Smooth muscle cell of trachea (primary cell): ENCODE data around the gene VSIG10L. TPM values are rescaled to one million over a fixed set of nuclear protein-coding genes. Genes with fewer than 3 reads are reported as not detected.

Experiments used
- total RNA-seq: library from RNA; depleted of rRNA; stranded (reverse); fragments of >200 nt; gene quantifications from 2 replicates; pipeline ENCODE4 v1.2.1, GENCODE V29; 2014

VSIG10L gene
- total RNA-seq, result 0.44 and 1.2 TPM in 2 replicates

GRCh38 chr19:51341976-51342580, at the start of gene VSIG10L:
VSIG10L (minus strand) TSS chr19:51342139; CDS start chr19:51342124, 15 bp downstream.

GRCh38 chr19:51387924-51388389, 46.0 kb upstream of the VSIG10L start, which contains the start of gene LIM2:
LIM2 (minus strand) TSS chr19:51387974; CDS start chr19:51387443, 531 bp downstream.

DNA sequence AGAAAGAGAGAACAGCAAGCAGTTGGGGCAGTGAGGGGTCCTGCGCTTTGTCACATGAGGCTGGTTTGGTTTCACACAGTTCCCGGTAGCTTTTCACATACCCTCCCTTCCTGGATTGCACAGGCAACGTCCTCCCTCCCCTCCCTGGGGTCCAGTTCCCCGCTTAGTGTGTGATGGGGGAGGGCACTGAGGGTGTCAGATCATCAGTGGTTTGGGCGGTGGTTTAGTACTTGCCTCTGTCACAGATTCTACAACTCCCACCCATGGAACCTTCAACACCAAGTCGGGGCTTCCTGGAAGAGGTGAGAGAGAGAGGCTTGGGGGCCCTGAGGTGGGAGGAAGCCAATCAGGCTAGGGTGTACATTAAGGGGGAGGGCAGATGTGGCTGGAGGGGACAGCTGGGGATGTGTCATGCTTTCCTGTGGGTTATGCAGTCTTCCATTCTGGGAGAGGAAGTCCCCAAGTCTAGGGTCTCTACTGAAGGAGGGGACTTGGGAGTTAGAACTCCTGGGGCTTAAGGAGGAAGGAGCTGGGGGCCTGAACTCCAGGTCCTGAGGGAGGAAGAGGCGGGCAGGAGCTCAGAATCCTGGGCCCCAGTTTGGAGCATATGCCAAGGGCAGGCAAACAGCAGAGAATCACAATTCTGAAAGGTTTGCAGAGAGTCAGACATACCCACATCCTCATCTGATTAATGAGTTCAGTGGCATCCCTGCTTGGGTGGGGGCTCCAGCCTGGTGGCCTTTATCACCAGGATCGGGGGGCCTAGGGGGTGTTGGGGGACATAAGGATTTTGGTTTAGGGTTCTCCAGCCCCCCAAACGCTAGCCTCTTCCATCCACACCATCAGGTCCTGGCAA, 30.9 kb upstream of the VSIG10L start, which contains the start of gene NKG7:
NKG7 (minus strand) TSS at position 6 of the 856 bp plus-strand sequence. CDS start 119 bp downstream, outside the sequence.

DNA sequence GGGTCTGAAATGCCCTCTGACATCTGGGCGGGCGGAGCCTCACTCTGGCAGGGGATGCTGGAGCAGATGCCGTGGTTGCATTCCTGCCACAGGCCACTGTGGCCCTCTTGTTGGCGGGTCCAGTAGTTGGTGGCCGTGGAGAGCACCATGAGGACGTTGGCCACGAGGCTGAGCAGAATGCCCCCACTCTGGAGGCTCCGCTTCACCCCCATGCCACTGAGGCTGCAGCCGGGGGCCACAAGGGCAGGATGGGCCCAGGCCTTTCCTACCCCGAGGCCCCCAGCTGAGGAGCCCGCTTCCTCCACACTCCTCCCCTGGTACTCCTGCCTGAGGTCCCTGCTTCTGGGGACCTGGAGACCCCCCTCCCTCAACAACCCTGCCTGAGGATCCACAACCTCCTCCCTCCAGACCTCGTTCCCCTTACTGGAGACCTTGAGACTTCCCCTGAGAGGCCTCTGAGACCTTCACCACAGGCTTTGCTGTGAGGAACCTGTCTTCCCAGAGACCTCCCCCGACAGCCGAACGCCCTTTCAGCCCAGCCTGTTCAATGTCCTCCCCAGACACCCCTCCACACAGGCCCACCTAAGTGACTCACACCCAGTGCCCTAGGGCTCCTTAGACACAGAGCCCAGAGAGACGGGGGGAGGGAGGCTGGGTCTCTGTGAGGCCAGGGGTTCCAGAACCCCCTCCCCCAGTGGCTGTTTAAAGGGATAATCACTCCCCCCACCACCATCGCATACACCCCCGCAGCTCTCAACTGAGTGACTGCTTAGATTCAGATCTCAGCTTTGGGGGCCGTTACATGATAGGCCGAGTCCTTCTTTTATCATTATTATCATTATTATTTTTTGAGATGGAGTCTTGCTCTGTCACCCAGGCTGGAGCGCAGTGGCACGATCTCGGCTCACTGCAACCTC, 26.7 kb upstream of the VSIG10L start, which contains the start of gene CLDND2:
CLDND2 (minus strand) TSS at position 638 of the 917 bp plus-strand sequence; CDS start at position 212, 426 bp downstream.

DNA sequence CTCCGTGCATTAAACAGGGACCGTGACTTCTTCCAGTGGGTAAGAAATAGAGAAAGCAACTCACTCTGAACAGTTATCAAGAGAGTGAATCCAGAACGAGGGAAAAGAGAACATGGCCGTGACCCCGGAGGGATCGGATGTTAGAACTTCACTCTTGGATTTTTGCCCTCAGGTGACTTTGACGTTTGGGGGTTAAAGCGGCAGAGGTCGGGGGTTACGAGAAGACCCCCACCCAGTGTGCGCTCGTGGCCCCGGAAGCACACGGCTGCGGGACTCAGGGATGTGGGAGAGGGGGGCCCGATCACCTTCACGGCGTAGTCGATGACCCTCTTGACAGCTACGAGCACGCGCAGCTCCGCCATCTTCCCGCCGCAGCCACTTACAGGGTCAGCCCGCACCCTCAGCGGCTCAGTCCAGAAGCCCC, 24.0 kb upstream of the VSIG10L start, which contains the start of gene ETFB:
ETFB (minus strand) TSS at position 424 of the 424 bp plus-strand sequence; CDS start at position 362, 62 bp downstream.

GRCh38 chr19:51311351-51312257, 30.3 kb downstream of the VSIG10L start, which contains the start of gene IGLON5:
IGLON5 (plus strand) TSS chr19:51311644; CDS start chr19:51311848, 204 bp downstream.

Other genes starting within 250 kb of the VSIG10L start
- 6.8 and 12.9 TPM in 2 replicates for gene CTU1, start 233.7 kb downstream of the VSIG10L start, total RNA-seq
- not detected in 2 replicates for gene SIGLEC9, start 217.2 kb downstream of the VSIG10L start, total RNA-seq
- gene SIGLEC7, start 199.8 kb downstream of the VSIG10L start, total RNA-seq, result not detected in 2 replicates
- gene CD33, start 117.1 kb downstream of the VSIG10L start, total RNA-seq, result not detected in 2 replicates
- gene SIGLECL1, start 91.1 kb downstream of the VSIG10L start, total RNA-seq, result not detected in 2 replicates
- not detected in 2 replicates for gene IGLON5, start 30.5 kb downstream of the VSIG10L start, total RNA-seq
- gene ETFB, start 24.2 kb upstream of the VSIG10L start, total RNA-seq, result 153 and 193 TPM in 2 replicates
- not detected in 2 replicates for gene CLDND2, start 26.9 kb upstream of the VSIG10L start, total RNA-seq
- not detected in 2 replicates for gene NKG7, start 30.5 kb upstream of the VSIG10L start, total RNA-seq
- not detected in 2 replicates for gene LIM2, start 45.8 kb upstream of the VSIG10L start, total RNA-seq
- gene C19orf84, start 48.5 kb upstream of the VSIG10L start, total RNA-seq, result not detected in 2 replicates
- gene SIGLEC10, start 75.5 kb upstream of the VSIG10L start, total RNA-seq, result not detected in 2 replicates
- gene SIGLEC8, start 116.3 kb upstream of the VSIG10L start, total RNA-seq, result not detected in 2 replicates
- not detected in 2 replicates for gene CEACAM18, start 136.4 kb upstream of the VSIG10L start, total RNA-seq
- not detected in 2 replicates for gene SIGLEC12, start 159.7 kb upstream of the VSIG10L start, total RNA-seq
- not detected in 2 replicates for gene SIGLEC6, start 189.5 kb upstream of the VSIG10L start, total RNA-seq
- 4.8 and 8.7 TPM in 2 replicates for gene ZNF175, start 229.1 kb upstream of the VSIG10L start, total RNA-seq